PC-3 (cell line): ENCODE results near the gene LRRC56. TPM values are rescaled to one million over a fixed set of nuclear protein-coding genes. Genes with fewer than 3 reads are reported as not detected.

Source experiments
- ATAC-seq: fragments of 200-7000 bp; cut with Tn5 transposase; 2 replicates; pipeline ENCODE4 v1.9.1; 2020; ENCODE audit warnings: mild to moderate bottlenecking, moderate library complexity
- Bru-seq: library from RNA; stranded (reverse); fragments of 400-500 nt; gene quantifications from one replicate; lab custom pipeline; 2021; lab: Mats Ljungman, UMichigan
- BruChase-seq, 2 experiments: library from RNA; stranded (reverse); fragments of 400-500 nt; gene quantifications; one replicate each; lab custom pipeline; 2021; lab: Mats Ljungman, UMichigan
- BruUV-seq: library from RNA; stranded (reverse); fragments of 400-500 nt; replicated peaks from 2 replicates; lab custom pipeline; 2021; lab: Mats Ljungman, UMichigan
- CTCF ChIA-PET: fragments of 300-600 bp; sonication (Branson Sonifier 250); formaldehyde crosslinking; loops from one replicate; lab custom pipeline; 2022; ENCODE audit warnings: antibody characterized with exemption; lab: Charles Lee
- POLR2A ChIA-PET: fragments of 300-600 bp; sonication (Branson Sonifier 250); formaldehyde crosslinking; loops from one replicate; lab custom pipeline; 2022; ENCODE audit warnings: antibody characterized with exemption; ENCODE audit not compliant: unreplicated experiment; lab: Charles Lee
- DNase-seq: peaks from one replicate; pipeline ENCODE4 v3.0.0-alpha.2; 2015
- H2AFZ ChIP-seq: fragments of 300-600 bp; sonication (generic); 2 replicates; pipeline ENCODE4 v1.6.0; 2016; ENCODE audit warnings: antibody characterized with exemption, low read length
- H3F3A ChIP-seq: fragments of 300-600 bp; sonication (generic); one replicate; pipeline ENCODE4 v1.6.0; 2017; ENCODE audit warnings: antibody characterized with exemption, low read length, control low read depth, mild to moderate bottlenecking; ENCODE audit not compliant: unreplicated experiment
- H3K27ac ChIP-seq: fragments of 300-600 bp; sonication (generic); 2 replicates; pipeline ENCODE4 v1.5.1; 2016; ENCODE audit warnings: mild to moderate bottlenecking, low read length
- H3K27me3 ChIP-seq: fragments of 300-600 bp; sonication (generic); 2 replicates; pipeline ENCODE4 v1.6.1; 2016; ENCODE audit warnings: low read length, mixed read lengths
- H3K36me3 ChIP-seq: fragments of 300-600 bp; sonication (generic); 2 replicates; pipeline ENCODE4 v1.6.1; 2016; ENCODE audit warnings: low read depth, mixed run types, low read length, mixed read lengths
- H3K4me1 ChIP-seq: fragments of 300-600 bp; sonication (generic); 2 replicates; pipeline ENCODE4 v1.5.1; 2016; ENCODE audit warnings: low read length; ENCODE audit not compliant: insufficient read depth
- H3K4me2 ChIP-seq: fragments of 300-600 bp; sonication (generic); 2 replicates; pipeline ENCODE4 v1.6.0; 2016; ENCODE audit warnings: low read length
- H3K4me3 ChIP-seq: fragments of 300-600 bp; sonication (generic); 2 replicates; pipeline ENCODE4 v1.5.1; 2016; ENCODE audit warnings: mild to moderate bottlenecking, low read length, mixed read lengths
- H3K79me2 ChIP-seq: fragments of 300-600 bp; sonication (generic); 2 replicates; pipeline ENCODE4 v1.6.1; 2017; ENCODE audit warnings: low read length, mixed read lengths
- H3K9ac ChIP-seq: fragments of 300-600 bp; sonication (generic); 2 replicates; pipeline ENCODE4 v1.6.0; 2016; ENCODE audit warnings: mild to moderate bottlenecking, low read length
- H3K9me2 ChIP-seq: fragments of 300-600 bp; sonication (generic); replicated peaks from 2 replicates; pipeline ENCODE4 v1.6.1; 2016; ENCODE audit warnings: mixed run types, low read length, mixed read lengths
- H3K9me3 ChIP-seq: fragments of 300-600 bp; sonication (generic); 2 replicates; pipeline ENCODE4 v1.6.1; 2016; ENCODE audit warnings: low read length, mixed read lengths
- H4K20me1 ChIP-seq: fragments of 300-600 bp; sonication (generic); 2 replicates; pipeline ENCODE4 v1.6.1; 2016; ENCODE audit warnings: low read length, mixed read lengths
- EZH2 ChIP-seq: fragments of 300-600 bp; sonication (generic); IDR thresholded peaks from one replicate; pipeline ENCODE4 v1.6.1; 2017; ENCODE audit warnings: antibody characterized with exemption, mild to moderate bottlenecking, low read length; ENCODE audit not compliant: unreplicated experiment
- EZH2phosphoT487 ChIP-seq: fragments of 300-600 bp; sonication (generic); IDR thresholded peaks from 2 replicates; pipeline ENCODE4 v1.6.1; 2018; ENCODE audit warnings: mild to moderate bottlenecking, antibody characterized with exemption, low read length, borderline replicate concordance
- intact Hi-C: fragments of 100-400 bp; cut with micrococcal nuclease; formaldehyde crosslinking; loops from 2 replicates; pipeline ENCODE4 v1.9.0; 2023
- long read RNA-seq: library from polyadenylated mRNA; unstranded; transcript quantifications from one replicate; pipeline ENCODE4 v2.0.0, GENCODE V29; 2021; ENCODE audit not compliant: unreplicated experiment
- total RNA-seq: library from RNA; depleted of rRNA; stranded (reverse); fragments of >200 nt; gene quantifications from 2 replicates; pipeline ENCODE4 v1.2.3, GENCODE V29; 2014; rRNA removed
- TF ChIP-seq, protein P1 (sequence below): fragments of 300-600 bp; sonication (generic); conservative IDR thresholded peaks from 2 replicates; pipeline ENCODE4 v1.5.1; 2017; ENCODE audit warnings: antibody characterized with exemption, low read depth, mild to moderate bottlenecking, low read length

LRRC56 gene, protein sequence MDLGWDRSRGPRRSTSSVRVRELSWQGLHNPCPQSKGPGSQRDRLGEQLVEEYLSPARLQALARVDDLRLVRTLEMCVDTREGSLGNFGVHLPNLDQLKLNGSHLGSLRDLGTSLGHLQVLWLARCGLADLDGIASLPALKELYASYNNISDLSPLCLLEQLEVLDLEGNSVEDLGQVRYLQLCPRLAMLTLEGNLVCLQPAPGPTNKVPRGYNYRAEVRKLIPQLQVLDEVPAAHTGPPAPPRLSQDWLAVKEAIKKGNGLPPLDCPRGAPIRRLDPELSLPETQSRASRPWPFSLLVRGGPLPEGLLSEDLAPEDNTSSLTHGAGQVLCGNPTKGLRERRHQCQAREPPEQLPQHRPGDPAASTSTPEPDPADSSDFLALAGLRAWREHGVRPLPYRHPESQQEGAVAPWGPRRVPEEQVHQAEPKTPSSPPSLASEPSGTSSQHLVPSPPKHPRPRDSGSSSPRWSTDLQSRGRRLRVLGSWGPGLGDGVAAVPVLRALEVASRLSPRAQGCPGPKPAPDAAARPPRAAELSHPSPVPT
- total RNA-seq, result 1.0 and 1.5 TPM in 2 replicates
- percentile 39 among the genes with signal in this experiment for Bru-seq, nascent RNA
- BruChase-seq, experiment 1, labeled RNA remaining after a 6-hour chase, result percentile 49 among the genes with signal in this experiment
- BruChase-seq, experiment 2, labeled RNA remaining after a 2-hour chase, result percentile 43 among the genes with signal in this experiment
- long read RNA-seq, partial matches to known transcripts, result 7 of 12 reads
- long read RNA-seq, other reads (novel, unspliced or antisense), result 5 of 12 reads

DNA sequence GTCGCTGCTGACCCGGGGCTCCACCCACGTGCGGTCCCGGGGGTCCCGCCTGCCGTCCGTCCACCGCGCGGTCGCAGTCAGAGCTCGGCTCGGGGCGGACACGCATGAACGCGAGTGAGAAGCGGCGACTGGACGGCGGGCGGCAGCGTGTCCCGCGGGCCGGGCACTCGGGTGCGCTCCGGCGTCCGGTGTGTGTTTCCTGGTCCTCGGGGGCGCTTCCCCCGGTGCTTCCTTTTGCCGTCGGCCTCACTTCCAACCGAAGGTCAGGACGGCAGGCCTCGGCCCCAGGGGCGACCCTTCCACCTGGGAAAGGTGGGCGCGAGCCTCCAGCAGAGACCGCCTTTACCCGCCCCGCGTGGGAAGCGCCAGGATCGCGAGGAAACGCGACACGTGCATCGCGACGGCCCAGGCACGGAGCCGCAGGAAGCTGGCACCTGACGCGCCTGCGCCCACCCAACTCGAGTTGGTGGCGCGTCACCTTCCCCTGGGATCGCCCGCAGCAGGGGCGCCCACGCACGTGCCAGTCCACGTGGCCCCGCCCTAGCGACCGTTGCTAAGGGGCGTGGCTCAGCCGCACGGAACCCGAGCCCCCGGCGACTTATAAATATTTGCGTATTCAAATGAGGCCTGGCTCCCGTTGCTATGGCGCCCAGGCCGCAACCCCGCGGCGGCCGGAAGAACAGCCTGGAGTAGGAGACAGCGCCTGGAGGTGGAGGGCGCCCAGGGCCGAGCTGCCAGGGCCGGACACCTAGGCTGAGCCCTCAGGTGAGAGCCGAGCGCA lies at the start of gene LRRC56:
Gene LRRC56 (plus strand): TSS at position 687 of the 781 bp plus-strand sequence. CDS start 3,158 bp downstream, outside the sequence.
- Histone ChIP-seq H3K27ac (peak within 1 kb of the TSS; percentile 63), H3K4me3 (peak within 1 kb of the TSS; percentile 62), H3K9me2 (no peaks in the 10 kb centered on the region), H3K36me3 (no peaks in the 10 kb centered on the region), H4K20me1 (peaks cover 4% of the 10 kb centered on the region; the same call in 1 of the 2 replicates), H3K9ac (peak within 1 kb of the TSS; percentile 62), H3K27me3 (no peaks in the 10 kb centered on the region), H3K4me1 (peaks cover 17% of the 10 kb centered on the region), H3K4me2 (peak within 1 kb of the TSS; percentile 89), H3K9me3 (no peaks in the 10 kb centered on the region), H3K79me2 (peaks cover 16% of the 10 kb centered on the region), H2AFZ (peak within 1 kb of the TSS; percentile 95), H3F3A (no peaks in the 10 kb centered on the region)
- intact Hi-C loops, result loop anchor here (2.0 kb wide), 2 partner anchors 30 to 40 kb away; partner anchors contain the start of genes PHRF1 and RNH1
- BruUV-seq, result no TSS peak
- ChIA-PET POLR2A (no interaction called here), CTCF (interaction anchor here (1.0 kb wide), 1 partner anchor 88 kb away, joined by 3 read pairs; no protein-coding TSS in a partner anchor)
- DNase-seq, result peak; percentile 86
- peak; percentile 52 for ATAC-seq
- TF ChIP-seq, protein P1, sequence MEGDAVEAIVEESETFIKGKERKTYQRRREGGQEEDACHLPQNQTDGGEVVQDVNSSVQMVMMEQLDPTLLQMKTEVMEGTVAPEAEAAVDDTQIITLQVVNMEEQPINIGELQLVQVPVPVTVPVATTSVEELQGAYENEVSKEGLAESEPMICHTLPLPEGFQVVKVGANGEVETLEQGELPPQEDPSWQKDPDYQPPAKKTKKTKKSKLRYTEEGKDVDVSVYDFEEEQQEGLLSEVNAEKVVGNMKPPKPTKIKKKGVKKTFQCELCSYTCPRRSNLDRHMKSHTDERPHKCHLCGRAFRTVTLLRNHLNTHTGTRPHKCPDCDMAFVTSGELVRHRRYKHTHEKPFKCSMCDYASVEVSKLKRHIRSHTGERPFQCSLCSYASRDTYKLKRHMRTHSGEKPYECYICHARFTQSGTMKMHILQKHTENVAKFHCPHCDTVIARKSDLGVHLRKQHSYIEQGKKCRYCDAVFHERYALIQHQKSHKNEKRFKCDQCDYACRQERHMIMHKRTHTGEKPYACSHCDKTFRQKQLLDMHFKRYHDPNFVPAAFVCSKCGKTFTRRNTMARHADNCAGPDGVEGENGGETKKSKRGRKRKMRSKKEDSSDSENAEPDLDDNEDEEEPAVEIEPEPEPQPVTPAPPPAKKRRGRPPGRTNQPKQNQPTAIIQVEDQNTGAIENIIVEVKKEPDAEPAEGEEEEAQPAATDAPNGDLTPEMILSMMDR, result no peak
- TF ChIP-seq EZH2phosphoT487, result no peak
- no peak for TF ChIP-seq EZH2

DNA sequence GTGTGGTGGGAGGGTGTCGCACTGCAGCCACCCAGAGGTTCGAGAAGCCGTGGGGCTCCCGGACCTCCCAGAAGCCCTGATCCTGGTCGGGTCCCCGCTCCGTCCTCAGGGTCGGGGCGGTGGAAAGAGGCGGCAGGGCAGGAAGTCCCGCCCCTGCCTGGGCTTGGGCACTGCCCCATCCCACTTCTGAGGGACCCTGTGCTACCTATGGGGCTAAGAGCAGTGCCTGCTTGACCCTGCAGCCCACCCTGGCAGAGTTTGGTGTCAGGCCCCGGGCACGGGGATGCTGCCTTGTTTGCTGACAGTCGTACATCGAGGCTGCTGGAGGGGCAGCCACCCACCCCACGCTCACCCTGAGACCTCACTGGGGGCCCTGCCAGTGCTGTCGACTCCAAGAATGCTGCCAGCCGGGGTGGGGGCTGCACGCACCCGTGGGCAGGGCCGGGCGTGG lies 49.7 kb upstream of the LRRC56 start:
- Histone ChIP-seq H3K9me3 (no peaks in the 10 kb centered on the region), H3F3A (no peaks in the 10 kb centered on the region), H3K4me1 (no peaks in the 10 kb centered on the region), H3K4me2 (no peak overlapping the region), H3K9me2 (no peaks in the 10 kb centered on the region), H4K20me1 (no peaks in the 10 kb centered on the region), H3K9ac (no peak overlapping the region), H2AFZ (no peak overlapping the region), H3K27ac (no peak overlapping the region), H3K4me3 (no peak overlapping the region), H3K79me2 (no peaks in the 10 kb centered on the region), H3K36me3 (no peaks in the 10 kb centered on the region), H3K27me3 (no peaks in the 10 kb centered on the region)
- intact Hi-C loops, result no loop called here
- no peak for TF ChIP-seq EZH2
- TF ChIP-seq, protein P1, result no peak
- no peak for TF ChIP-seq EZH2phosphoT487
- DNase-seq (no peak), ATAC-seq (no peak)
- CTCF ChIA-PET, result no interaction called here
- BruUV-seq, result no TSS peak
- POLR2A ChIA-PET, result no interaction called here
